GM18505 (cell line): ENCODE results near the gene TSEN15.

ENCODE experiments used
- ATAC-seq: cut with Tn5 transposase; IDR thresholded peaks from one replicate; pipeline ENCODE4 v1.9.1; 2021; ENCODE audit not compliant: unreplicated experiment
- POLR2A ChIP-seq: IDR thresholded peaks from 4 replicates; pipeline ENCODE4 v1.6.1; 2011; ENCODE audit warnings: borderline replicate concordance; ENCODE audit not compliant: insufficient read depth, insufficient read length; ENCODE audit errors: extremely low read depth

Gene TSEN15

GRCh38 chr1:184053881-184054280 is 2.4 kb downstream of the TSEN15 start:
- ATAC-seq = no peak
- TF ChIP-seq POLR2A = no peak

- no peak for ATAC-seq
- TF ChIP-seq POLR2A = no peak
Observed at GRCh38 chr1:184056921-184057555, 5.5 kb downstream of the TSEN15 start.

- TF ChIP-seq POLR2A = no peak
- no peak for ATAC-seq
Observed at GRCh38 chr1:184059887-184060286, 8.4 kb downstream of the TSEN15 start.

GRCh38 chr1:184060316-184060715 is 8.8 kb downstream of the TSEN15 start:
- no peak for TF ChIP-seq POLR2A
- no peak for ATAC-seq

GRCh38 chr1:184061396-184062003 is 10.0 kb downstream of the TSEN15 start:
- ATAC-seq = no peak
- TF ChIP-seq POLR2A = no peak

GRCh38 chr1:184062640-184063286 is 11.2 kb downstream of the TSEN15 start:
- no peak for TF ChIP-seq POLR2A
- no peak for ATAC-seq

- no peak for ATAC-seq
- no peak for TF ChIP-seq POLR2A
Observed at GRCh38 chr1:184065559-184065958, 14.0 kb downstream of the TSEN15 start.

- ATAC-seq = no peak
- TF ChIP-seq POLR2A = no peak
Observed at GRCh38 chr1:184068354-184068753, 16.8 kb downstream of the TSEN15 start.

- no peak for ATAC-seq
- TF ChIP-seq POLR2A = no peak
Observed at GRCh38 chr1:184069675-184070074, 18.1 kb downstream of the TSEN15 start.

GRCh38 chr1:184072376-184072775 is 20.8 kb downstream of the TSEN15 start:
- TF ChIP-seq POLR2A = no peak
- ATAC-seq = no peak

GRCh38 chr1:184074383-184074782 is 22.9 kb downstream of the TSEN15 start:
- no peak for TF ChIP-seq POLR2A
- ATAC-seq = no peak

GRCh38 chr1:184075055-184076029 is 23.8 kb downstream of the TSEN15 start:
- no peak for ATAC-seq
- TF ChIP-seq POLR2A = no peak
